SH-SY5Y (cell line): Measurements from ENCODE around the gene EEPD1.

ENCODE experiments used
- GATA2 ChIP-seq: IDR thresholded peaks from 2 replicates; pipeline ENCODE4 v1.6.1; 2011; ENCODE audit warnings: mild to moderate bottlenecking, low read depth, low read length
- GATA3 ChIP-seq: IDR thresholded peaks from 2 replicates; pipeline ENCODE4 v1.6.1; 2011; ENCODE audit warnings: low read depth, mild to moderate bottlenecking, low read length, moderate library complexity

Gene EEPD1

DNA sequence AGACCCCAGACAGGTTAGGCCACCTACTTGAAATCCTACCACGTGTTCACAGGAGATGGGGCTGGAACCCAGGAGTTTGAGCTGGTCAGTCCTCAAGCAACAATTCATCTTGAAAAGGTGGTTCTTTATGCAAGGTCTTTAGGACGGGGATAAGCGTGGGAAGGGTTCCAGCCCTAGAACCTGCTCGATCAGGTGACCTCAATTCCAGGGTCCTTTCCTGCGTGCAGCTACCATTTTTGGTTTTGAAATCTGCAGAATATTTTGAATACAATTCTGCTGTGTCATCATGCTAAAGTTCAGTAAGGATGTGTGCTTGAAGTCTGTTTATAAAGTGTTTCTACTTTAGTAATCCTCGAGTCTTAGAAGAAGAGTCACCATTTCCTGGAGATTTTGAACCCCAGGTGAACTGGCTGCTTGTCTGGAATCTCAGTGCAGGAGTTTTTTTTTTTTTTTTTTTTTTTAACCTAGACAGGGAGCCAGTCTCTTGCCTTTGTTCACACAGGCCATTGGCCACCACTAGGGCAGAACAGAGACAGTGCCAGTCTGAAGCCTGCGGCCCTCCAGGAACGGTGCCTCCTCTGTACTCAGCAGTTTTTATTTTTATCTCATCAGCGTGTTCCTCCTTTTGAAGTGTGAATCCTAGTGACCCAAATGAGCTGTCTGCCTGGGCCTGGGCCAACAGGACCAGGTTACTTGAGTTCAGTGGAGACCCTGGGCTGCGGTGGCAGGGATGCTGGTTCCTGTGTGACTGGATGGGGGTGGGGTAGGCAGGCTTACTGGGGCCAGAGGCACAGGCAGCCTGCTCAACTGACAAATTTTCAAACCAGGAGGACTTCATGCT, 54.6 kb downstream of the EEPD1 start:
- no peak for TF ChIP-seq GATA3
- TF ChIP-seq GATA2 = no peak

DNA sequence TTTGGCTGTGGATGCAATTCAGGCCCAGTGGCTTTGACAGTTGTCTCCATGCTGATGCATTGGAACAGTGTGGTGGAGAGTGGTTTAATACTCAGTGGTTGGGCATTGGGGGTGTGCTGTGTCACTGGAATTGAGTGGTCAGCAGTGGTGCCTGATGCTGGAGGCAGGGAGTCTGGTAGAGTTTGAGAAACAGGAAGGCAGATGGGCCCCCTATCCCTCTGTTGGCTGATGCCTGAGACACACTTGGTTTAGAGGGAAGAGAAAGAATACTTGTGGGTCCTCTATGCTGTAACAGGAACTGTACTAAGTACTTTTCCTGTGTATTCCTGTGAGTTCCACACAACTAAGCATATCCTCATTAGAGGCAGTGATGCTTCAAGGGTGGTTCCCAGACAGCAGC, 55.4 kb downstream of the EEPD1 start:
- no peak for TF ChIP-seq GATA2
- TF ChIP-seq GATA3 = no peak

DNA sequence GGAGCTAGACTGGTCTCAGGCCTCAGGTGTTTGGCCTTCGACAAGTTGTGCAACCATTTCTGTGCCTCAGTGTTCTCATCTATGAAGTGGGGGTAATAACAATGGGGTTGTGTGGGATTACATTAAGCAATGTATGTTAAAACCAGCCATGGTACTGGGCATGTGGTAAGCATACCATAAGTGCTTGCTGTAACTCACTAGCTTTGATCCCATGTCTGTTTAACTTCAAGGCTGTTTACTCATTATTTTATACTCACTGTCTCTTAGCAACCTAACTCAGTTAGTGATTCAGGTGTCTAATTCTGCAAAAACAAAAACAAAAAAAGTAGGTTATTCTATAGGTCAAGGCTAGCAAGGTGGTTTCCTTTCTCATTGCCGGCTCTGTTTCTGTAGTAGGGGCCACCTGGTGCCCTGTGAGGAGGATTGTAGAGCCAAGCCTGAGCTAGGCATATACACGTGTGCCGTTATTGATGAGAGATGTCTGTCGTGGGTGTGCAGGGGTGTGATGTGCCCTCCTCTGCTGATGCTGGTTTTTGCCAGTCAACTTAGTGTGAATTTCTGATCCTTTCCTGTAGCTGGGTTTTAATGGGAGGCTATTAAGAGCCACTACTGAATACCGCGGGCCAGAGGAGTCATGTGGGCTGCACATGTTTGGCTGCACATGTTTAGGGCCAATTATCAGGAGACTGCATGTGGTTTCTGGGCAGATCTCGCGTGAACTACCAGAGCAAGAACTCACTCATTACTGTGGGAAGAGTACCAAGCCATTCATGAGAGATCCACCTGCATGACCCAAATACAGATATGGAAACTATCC, 56.2 kb downstream of the EEPD1 start:
- TF ChIP-seq GATA2 = no peak
- no peak for TF ChIP-seq GATA3

DNA sequence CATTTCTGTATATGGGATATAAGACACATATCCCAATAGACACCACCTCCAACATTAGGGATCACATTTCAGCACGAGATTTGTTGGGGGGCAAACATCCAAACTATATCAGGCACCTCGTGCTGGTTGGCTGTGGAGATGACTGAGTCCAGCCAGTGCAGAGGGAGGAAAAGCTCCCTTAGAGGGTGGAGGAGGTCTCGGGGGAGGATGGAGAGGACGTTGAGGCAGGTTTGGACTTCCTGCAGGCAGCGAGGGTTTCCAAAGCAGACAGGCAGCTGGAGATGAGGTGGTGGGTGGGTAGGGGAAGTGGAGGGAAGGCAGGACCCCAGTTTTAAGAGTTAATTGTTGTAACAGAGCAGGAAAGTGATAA, 56.7 kb downstream of the EEPD1 start:
- TF ChIP-seq GATA2 = no peak
- TF ChIP-seq GATA3 = no peak

DNA sequence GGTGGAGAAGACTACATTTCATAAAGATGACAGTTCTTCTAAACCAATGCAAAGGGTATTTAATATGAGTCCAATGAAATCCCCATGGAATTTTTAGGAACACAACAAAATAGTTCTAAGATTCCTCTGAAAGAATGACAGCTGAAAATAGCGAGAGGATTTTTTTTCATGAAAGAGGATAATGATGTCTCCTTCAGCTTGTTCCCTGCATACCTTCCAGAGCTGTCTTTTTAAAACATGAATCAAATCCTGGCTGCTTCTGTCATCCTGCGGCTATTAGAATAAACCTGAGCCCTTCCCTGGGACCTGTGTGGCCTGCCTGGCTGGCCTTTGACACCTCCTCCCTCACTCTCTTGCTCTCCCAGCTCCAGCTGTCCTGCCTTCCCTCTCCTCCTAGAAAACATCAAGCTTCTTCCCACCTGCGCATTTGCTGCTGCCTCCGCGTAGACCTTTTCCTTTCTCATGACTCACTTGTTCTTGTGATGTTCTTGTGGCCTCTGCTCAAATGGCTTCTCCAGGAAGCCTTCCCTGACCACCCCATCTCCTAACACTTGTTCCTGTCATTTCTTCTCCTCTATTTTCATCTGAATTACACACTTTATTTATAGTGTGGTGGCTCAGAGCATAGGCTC, 57.4 kb downstream of the EEPD1 start:
- TF ChIP-seq GATA2 (no peak), GATA3 (no peak)

DNA sequence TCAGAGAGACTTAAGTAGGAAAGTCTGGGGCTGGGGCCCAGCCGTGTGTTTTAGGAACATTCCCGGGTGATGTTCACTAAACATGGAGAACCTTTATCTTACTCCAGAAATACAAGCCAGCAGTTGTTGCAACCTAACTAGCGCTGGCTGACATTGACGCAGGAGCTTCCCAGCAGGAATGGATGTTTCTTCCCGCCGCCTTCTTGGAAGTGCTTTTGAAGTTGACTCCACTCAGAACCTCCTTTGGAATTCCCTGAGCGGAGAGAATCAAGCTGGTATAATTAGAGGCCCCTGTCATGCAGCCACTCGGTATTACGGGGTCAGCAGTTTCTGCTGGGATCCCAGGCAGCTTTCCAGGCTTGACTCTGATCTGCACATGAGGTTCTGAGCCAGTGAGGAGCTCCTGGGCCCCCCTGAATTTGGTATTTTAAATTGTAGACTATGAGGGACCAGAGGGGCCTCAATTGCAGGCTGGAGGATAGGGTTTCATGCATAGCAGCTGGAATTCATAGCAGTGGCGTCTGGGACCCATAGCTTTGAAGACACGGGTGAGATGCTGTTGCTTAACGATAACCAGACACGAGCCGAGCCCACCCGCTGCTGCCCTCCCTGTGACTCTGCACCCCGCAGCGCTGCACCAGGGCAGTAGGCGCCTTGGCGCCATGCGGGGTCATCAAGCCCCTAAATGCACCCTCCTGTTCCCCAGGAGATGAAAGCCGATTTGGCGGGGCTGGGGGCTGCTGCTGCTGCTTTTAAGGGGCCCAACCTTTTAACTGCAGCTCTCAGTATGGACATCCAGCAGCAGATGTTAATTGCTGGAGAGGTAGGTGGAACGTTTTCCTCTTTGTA, 61.8 kb downstream of the EEPD1 start:
- peak; percentile 92 for TF ChIP-seq GATA2
- peak; percentile 78; the same call in 1 of the 2 replicates for TF ChIP-seq GATA3

DNA sequence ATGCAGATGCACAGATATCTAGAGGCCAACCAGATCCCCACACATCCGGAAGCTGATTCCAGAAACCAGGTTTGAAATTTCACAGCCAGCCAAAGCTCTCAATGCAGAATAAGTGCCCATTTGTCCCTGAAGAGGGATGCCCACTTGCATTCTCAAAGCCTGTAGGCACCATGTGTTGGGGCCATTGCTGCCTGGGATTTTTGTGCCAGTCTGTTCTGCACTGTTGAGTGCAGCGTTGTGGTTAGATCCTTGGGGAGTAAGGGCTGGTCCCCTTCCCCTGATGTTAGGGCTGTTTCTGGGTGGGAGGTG, 62.4 kb downstream of the EEPD1 start:
- TF ChIP-seq GATA3 (no peak), GATA2 (no peak)

DNA sequence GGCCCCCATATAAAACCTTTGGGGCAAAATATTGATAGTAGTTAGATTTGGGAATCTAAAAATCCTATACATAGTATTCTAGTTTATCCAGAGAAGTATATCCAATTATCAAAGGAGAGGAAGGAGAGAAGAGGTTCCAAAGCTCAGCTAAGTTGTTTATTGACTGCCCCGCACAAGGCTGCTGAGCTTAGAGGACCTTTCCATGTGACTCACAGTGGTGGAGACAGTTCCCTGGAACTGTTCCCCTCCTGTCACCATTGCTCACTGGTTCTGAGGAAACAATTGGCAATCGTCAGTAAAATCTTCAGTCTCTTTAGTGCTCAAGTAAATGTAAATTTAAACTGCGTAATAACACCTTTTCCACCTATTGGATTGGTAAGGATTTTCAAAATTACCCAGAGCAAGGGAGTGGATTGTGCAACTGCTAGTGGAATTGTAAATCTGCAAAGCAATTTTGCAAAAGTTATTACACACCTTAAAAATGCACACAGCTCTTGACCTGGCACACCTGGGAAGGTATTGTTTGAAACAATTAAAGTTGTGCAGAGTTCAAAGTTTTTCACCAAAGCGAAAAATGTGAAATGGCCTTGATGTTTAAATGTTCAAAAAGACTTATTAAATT, 63.1 kb downstream of the EEPD1 start:
- TF ChIP-seq GATA2 (no peak), GATA3 (no peak)

DNA sequence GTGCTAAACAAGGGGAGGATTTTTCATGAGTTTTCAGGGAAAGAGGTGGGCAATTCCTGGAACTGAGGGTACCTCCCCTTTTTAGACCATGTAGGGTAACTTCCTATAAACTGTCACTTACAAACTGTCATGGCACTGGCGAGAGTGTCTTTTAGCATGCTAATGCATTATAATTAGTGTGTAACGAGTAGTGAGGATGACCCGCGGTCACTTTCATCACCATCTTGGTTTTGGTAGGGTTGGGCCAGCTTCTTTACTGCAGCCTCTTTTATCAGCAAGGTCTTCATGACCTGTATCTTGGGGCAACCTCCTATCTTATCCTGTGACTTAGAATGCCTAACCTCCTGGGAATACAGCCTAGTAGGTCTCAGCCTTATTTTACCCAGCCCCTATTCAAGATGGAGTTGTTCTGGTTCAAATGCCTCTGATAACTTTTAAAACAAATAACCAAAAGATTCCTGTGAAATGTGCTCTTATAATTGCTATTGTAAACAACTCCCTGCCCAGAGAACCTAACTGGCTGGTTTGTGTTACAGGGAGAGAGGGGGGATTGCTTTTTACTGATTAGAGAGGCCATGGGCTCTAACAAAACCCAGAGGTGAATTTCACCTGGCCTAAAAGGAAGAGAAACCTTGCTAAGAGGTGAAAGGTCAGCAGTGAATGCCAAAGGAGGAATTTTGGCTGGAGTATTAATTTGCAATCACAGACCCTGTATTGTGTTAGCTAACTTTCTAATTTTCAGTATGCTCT, 64.3 kb downstream of the EEPD1 start:
- TF ChIP-seq GATA2 (no peak), GATA3 (no peak)

DNA sequence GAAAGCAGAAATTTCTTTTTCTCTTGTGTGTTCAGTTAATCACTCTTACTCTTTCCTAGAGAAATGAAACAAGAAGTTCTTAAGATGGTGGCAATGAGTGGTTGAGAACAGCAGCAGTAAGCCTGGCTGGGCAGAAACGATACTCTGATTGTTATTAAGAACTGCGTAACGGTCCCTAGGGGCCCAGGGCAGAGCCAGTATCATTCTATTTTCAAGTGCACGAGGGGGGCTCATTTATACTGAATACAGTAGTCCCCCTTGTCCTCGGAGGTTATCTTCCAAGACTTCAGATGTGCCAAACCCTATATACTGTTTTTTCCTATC, 64.9 kb downstream of the EEPD1 start:
- TF ChIP-seq GATA2 (no peak), GATA3 (no peak)

DNA sequence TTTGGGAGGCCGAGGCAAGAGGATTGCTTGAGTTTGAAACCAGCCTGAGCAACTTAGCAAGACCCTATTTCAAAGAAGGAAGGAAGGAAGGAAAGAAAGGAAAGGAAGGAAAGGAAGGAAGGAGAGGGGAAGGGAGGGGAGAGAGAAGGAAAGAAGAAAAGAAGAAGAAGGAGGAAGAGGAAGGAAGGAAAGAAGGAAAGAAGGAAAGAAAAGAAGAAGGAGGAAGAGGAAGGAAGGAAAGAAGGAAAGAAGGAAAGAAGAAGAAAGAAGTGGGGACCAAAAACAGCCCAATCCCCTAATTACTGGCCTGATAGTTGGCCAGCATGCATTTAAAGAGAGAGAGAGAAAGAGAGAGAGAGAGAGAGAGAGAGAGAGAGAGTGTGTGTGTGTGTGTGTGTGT, 66.4 kb downstream of the EEPD1 start:
- no peak for TF ChIP-seq GATA3
- no peak for TF ChIP-seq GATA2

DNA sequence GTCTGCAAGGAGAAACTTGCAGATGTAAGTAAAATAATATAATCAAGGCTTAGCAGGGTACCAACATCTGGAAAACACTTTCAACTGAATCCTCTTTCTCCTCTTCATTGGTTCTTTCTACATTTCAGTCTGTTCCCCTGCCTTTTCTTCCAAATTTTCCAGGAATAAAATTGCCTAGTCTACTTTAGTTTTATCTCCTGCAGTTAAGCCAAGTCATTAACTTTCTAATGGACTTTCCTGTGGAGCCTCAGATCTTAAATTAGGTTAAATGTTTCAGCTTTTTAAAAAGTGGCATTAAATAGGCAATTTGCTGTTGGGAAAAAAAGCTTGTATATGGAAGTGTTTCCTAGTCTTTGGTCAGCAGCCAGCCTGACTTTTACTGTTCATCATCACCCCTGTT, 70.8 kb downstream of the EEPD1 start:
- TF ChIP-seq GATA2 (no peak), GATA3 (no peak)
